Naive B cell (primary cell): ENCODE results near the gene TASP1. TPM values are rescaled to one million over a fixed set of nuclear protein-coding genes. Genes with fewer than 3 reads are reported as not detected.

Experiments used
- ATAC-seq, 2 donors: fragments of 150-1000 bp; cut with Tn5 transposase; 2 replicates each; pipeline ENCODE4 v1.10.0; 2021; ENCODE audit warnings: low read depth in 2 of 2, mild to moderate bottlenecking in 2 of 2, moderate library complexity in 2 of 2
- DNase-seq: peaks from one replicate; pipeline ENCODE4 v3.0.0; 2022
- H3K27ac Mint-ChIP-seq, 6 donors: one replicate each; pipeline ENCODE4 v1.8.0; 2020 to 2022; ENCODE audit warnings: mild to moderate bottlenecking in 6 of 6, mixed read lengths in 6 of 6, moderate library complexity in 5 of 6, inconsistent platforms in 2 of 6
- H3K27me3 Mint-ChIP-seq, 3 donors: one replicate each; pipeline ENCODE4 v1.8.0; 2021 to 2022; ENCODE audit warnings: mixed read lengths in 3 of 3, mild to moderate bottlenecking in 1 of 3
- H3K36me3 Mint-ChIP-seq, 2 donors: one replicate each; pipeline ENCODE4 v1.8.0; 2020 to 2022; ENCODE audit warnings: mixed read lengths in 2 of 2, inconsistent platforms in 1 of 2, mild to moderate bottlenecking in 1 of 2
- H3K4me1 Mint-ChIP-seq, 3 donors: one replicate each; pipeline ENCODE4 v1.8.0; 2020 to 2022; ENCODE audit warnings: mixed read lengths in 3 of 3, inconsistent platforms in 1 of 3, mild to moderate bottlenecking in 1 of 3, moderate library complexity in 1 of 3
- H3K4me3 Mint-ChIP-seq, 8 donors: one replicate each; pipeline ENCODE4 v1.8.0; 2020 to 2022; ENCODE audit warnings: mild to moderate bottlenecking in 8 of 8, mixed read lengths in 8 of 8, moderate library complexity in 8 of 8, inconsistent platforms in 2 of 8
- H3K9me3 Mint-ChIP-seq, 7 donors: one replicate each; pipeline ENCODE4 v1.8.0; 2020 to 2022; ENCODE audit warnings: mixed read lengths in 7 of 7, mild to moderate bottlenecking in 5 of 7, inconsistent platforms in 2 of 7, moderate library complexity in 1 of 7
- polyA plus RNA-seq, 6 donors: library from polyadenylated mRNA; unstranded; fragments of 300-500 nt; fragmentation: Illumina TruSeq; gene quantifications; one replicate each; pipeline ENCODE4 v1.2.3, GENCODE V29; 2021; ENCODE audit warnings: low read depth in 6 of 6

The TASP1 gene
- polyA plus RNA-seq, 6 donors from 2014 or later: 12.8 to 20.7 (median 15.0) TPM

- DNase-seq: no peak
- H3K4me3 Mint-ChIP-seq: no peak overlapping the region
- H3K27ac Mint-ChIP-seq: no peak overlapping the region
- H3K36me3 Mint-ChIP-seq: no peaks in the 10 kb centered on the region
- no peak for ATAC-seq
- H3K9me3 Mint-ChIP-seq: peaks cover 0 to 6% (median 0%) of the 10 kb centered on the region in 7 donors
- peaks cover 0 to 8% (median 8%) of the 10 kb centered on the region in 3 donors for H3K27me3 Mint-ChIP-seq
- H3K4me1 Mint-ChIP-seq: no peaks in the 10 kb centered on the region
These were observed 296.1 kb downstream of the TASP1 start for GRCh38 chr20:13342469-13343242.

GRCh38 chr20:13341737-13342393, 296.9 kb downstream of the TASP1 start:
- Mint-ChIP-seq H3K27me3 (peaks cover 0 to 8% (median 8%) of the 10 kb centered on the region in 3 donors), H3K36me3 (no peaks in the 10 kb centered on the region), H3K9me3 (peaks cover 0 to 6% (median 0%) of the 10 kb centered on the region in 7 donors), H3K4me1 (no peaks in the 10 kb centered on the region), H3K4me3 (no peak overlapping the region), H3K27ac (no peak overlapping the region)
- ATAC-seq: no peak
- DNase-seq: no peak

GRCh38 chr20:13340088-13340487, 298.6 kb downstream of the TASP1 start:
- peaks cover 0 to 8% (median 8%) of the 10 kb centered on the region in 3 donors for H3K27me3 Mint-ChIP-seq
- H3K27ac Mint-ChIP-seq: no peak overlapping the region
- H3K36me3 Mint-ChIP-seq: no peaks in the 10 kb centered on the region
- ATAC-seq (no peak), DNase-seq (no peak)
- no peak overlapping the region for H3K4me3 Mint-ChIP-seq
- no peaks in the 10 kb centered on the region for H3K4me1 Mint-ChIP-seq
- peaks cover 0 to 6% (median 0%) of the 10 kb centered on the region in 7 donors for H3K9me3 Mint-ChIP-seq

Other genes starting within 250 kb of the TASP1 start
- gene ESF1, start 146.0 kb upstream of the TASP1 start, polyA plus RNA-seq: 10 to 100 TPM in 1 of 6 donors, 1 to 10 TPM in 5; 5.9 to 14.3 (median 8.1) TPM
- gene NDUFAF5, start 146.1 kb upstream of the TASP1 start, polyA plus RNA-seq: 1 to 10 TPM in 5 of 6 donors, not detected in 1; 6.8 to 9.0 (median 8.1) TPM